ENCODE measurements around the gene CRY1.
"Not testable (repeated sequence)": the region's sequence is repeated elsewhere in the genome, so short reads cannot be mapped to it uniquely, and the experiment has no call there.

Gene CRY1

GRCh38 chr12:107126796-107127481 is 33.6 kb upstream of the CRY1 start:
- no peak overlapping the region for H3K4me3 ChIP-seq (ENCODE audit: low read depth in 1 of 2, low read length in 2 of 2)
- no peaks in the 10 kb centered on the region for H3K27me3 ChIP-seq (ENCODE audit: low read depth, low read length)
- H3K4me1 ChIP-seq (ENCODE audit: control insufficient read depth in 1 of 2, insufficient read depth in 2 of 2, low read length in 2 of 2): no peaks in the 10 kb centered on the region
- H3K9me3 ChIP-seq (ENCODE audit: control insufficient read depth in 1 of 2, low read length in 2 of 2): no peaks in the 10 kb centered on the region
- H3K36me3 ChIP-seq (ENCODE audit: control insufficient read depth in 1 of 2, insufficient read depth in 2 of 2, low read length in 2 of 2): no peaks in the 10 kb centered on the region
- H3K27ac ChIP-seq (ENCODE audit: low read length): no peak overlapping the region

GRCh38 chr12:107125833-107126232 is 32.5 kb upstream of the CRY1 start:
- Histone ChIP-seq H3K4me1 (ENCODE audit: control insufficient read depth in 1 of 2, insufficient read depth in 2 of 2, low read length in 2 of 2) (no peaks in the 10 kb centered on the region), H3K27ac (ENCODE audit: low read length) (no peak overlapping the region), H3K36me3 (ENCODE audit: control insufficient read depth in 1 of 2, insufficient read depth in 2 of 2, low read length in 2 of 2) (no peaks in the 10 kb centered on the region), H3K9me3 (ENCODE audit: control insufficient read depth in 1 of 2, low read length in 2 of 2) (no peaks in the 10 kb centered on the region), H3K4me3 (ENCODE audit: low read depth in 1 of 2, low read length in 2 of 2) (no peak overlapping the region), H3K27me3 (ENCODE audit: low read depth, low read length) (no peaks in the 10 kb centered on the region)

GRCh38 chr12:107122452-107122958 is 29.2 kb upstream of the CRY1 start:
- H3K4me3 ChIP-seq (ENCODE audit: low read depth in 1 of 2, low read length in 2 of 2): no peak overlapping the region
- no peaks in the 10 kb centered on the region for H3K9me3 ChIP-seq (ENCODE audit: control insufficient read depth in 1 of 2, low read length in 2 of 2)
- no peak overlapping the region for H3K27ac ChIP-seq (ENCODE audit: low read length)
- H3K36me3 ChIP-seq (ENCODE audit: control insufficient read depth in 1 of 2, insufficient read depth in 2 of 2, low read length in 2 of 2): no peaks in the 10 kb centered on the region
- H3K4me1 ChIP-seq (ENCODE audit: control insufficient read depth in 1 of 2, insufficient read depth in 2 of 2, low read length in 2 of 2): no peaks in the 10 kb centered on the region
- H3K27me3 ChIP-seq (ENCODE audit: low read depth, low read length): no peaks in the 10 kb centered on the region

- Histone ChIP-seq H3K27me3 (ENCODE audit: low read depth, low read length) (no peaks in the 10 kb centered on the region), H3K27ac (ENCODE audit: low read length) (no peak overlapping the region), H3K36me3 (ENCODE audit: control insufficient read depth in 1 of 2, insufficient read depth in 2 of 2, low read length in 2 of 2) (no peaks in the 10 kb centered on the region), H3K9me3 (ENCODE audit: control insufficient read depth in 1 of 2, low read length in 2 of 2) (no peaks in the 10 kb centered on the region), H3K4me1 (ENCODE audit: control insufficient read depth in 1 of 2, insufficient read depth in 2 of 2, low read length in 2 of 2) (no peaks in the 10 kb centered on the region), H3K4me3 (ENCODE audit: low read depth in 1 of 2, low read length in 2 of 2) (no peak overlapping the region)
Measured at GRCh38 chr12:107119091-107119490, 25.7 kb upstream of the CRY1 start.

- Histone ChIP-seq H3K36me3 (ENCODE audit: control insufficient read depth in 1 of 2, insufficient read depth in 2 of 2, low read length in 2 of 2) (no peaks in the 10 kb centered on the region), H3K4me3 (ENCODE audit: low read depth in 1 of 2, low read length in 2 of 2) (no peak overlapping the region), H3K4me1 (ENCODE audit: control insufficient read depth in 1 of 2, insufficient read depth in 2 of 2, low read length in 2 of 2) (no peaks in the 10 kb centered on the region), H3K27me3 (ENCODE audit: low read depth, low read length) (no peaks in the 10 kb centered on the region), H3K9me3 (ENCODE audit: control insufficient read depth in 1 of 2, low read length in 2 of 2) (no peaks in the 10 kb centered on the region), H3K27ac (ENCODE audit: low read length) (no peak overlapping the region)
Measured at GRCh38 chr12:107118624-107119023, 25.3 kb upstream of the CRY1 start.

- no peak overlapping the region for H3K27ac ChIP-seq (ENCODE audit: low read length)
- H3K4me3 ChIP-seq (ENCODE audit: low read depth in 1 of 2, low read length in 2 of 2): no peak overlapping the region
- no peaks in the 10 kb centered on the region for H3K4me1 ChIP-seq (ENCODE audit: control insufficient read depth in 1 of 2, insufficient read depth in 2 of 2, low read length in 2 of 2)
- H3K9me3 ChIP-seq (ENCODE audit: control insufficient read depth in 1 of 2, low read length in 2 of 2): no peaks in the 10 kb centered on the region
- no peaks in the 10 kb centered on the region for H3K27me3 ChIP-seq (ENCODE audit: low read depth, low read length)
- H3K36me3 ChIP-seq (ENCODE audit: control insufficient read depth in 1 of 2, insufficient read depth in 2 of 2, low read length in 2 of 2): no peaks in the 10 kb centered on the region
Measured at GRCh38 chr12:107115119-107115518, 21.8 kb upstream of the CRY1 start.

- Histone ChIP-seq H3K27ac (ENCODE audit: low read length) (no peak overlapping the region), H3K4me1 (ENCODE audit: control insufficient read depth in 1 of 2, insufficient read depth in 2 of 2, low read length in 2 of 2) (no peaks in the 10 kb centered on the region), H3K36me3 (ENCODE audit: control insufficient read depth in 1 of 2, insufficient read depth in 2 of 2, low read length in 2 of 2) (no peaks in the 10 kb centered on the region), H3K27me3 (ENCODE audit: low read depth, low read length) (no peaks in the 10 kb centered on the region), H3K9me3 (ENCODE audit: control insufficient read depth in 1 of 2, low read length in 2 of 2) (no peaks in the 10 kb centered on the region), H3K4me3 (ENCODE audit: low read depth in 1 of 2, low read length in 2 of 2) (no peak overlapping the region)
Measured at GRCh38 chr12:107111314-107111713, 18.0 kb upstream of the CRY1 start.

- no peaks in the 10 kb centered on the region for H3K36me3 ChIP-seq (ENCODE audit: control insufficient read depth in 1 of 2, insufficient read depth in 2 of 2, low read length in 2 of 2)
- no peaks in the 10 kb centered on the region for H3K9me3 ChIP-seq (ENCODE audit: control insufficient read depth in 1 of 2, low read length in 2 of 2)
- H3K27ac ChIP-seq (ENCODE audit: low read length): no peak overlapping the region
- H3K4me1 ChIP-seq (ENCODE audit: control insufficient read depth in 1 of 2, insufficient read depth in 2 of 2, low read length in 2 of 2): peaks cover 0 to under 1% of the 10 kb centered on the region in 2 donors
- H3K4me3 ChIP-seq (ENCODE audit: low read depth in 1 of 2, low read length in 2 of 2): no peak overlapping the region
- no peaks in the 10 kb centered on the region for H3K27me3 ChIP-seq (ENCODE audit: low read depth, low read length)
Measured at GRCh38 chr12:107109726-107110719, 16.7 kb upstream of the CRY1 start.

- Histone ChIP-seq H3K4me3 (ENCODE audit: low read depth in 1 of 2, low read length in 2 of 2) (no peak overlapping the region), H3K4me1 (ENCODE audit: control insufficient read depth in 1 of 2, insufficient read depth in 2 of 2, low read length in 2 of 2) (peaks cover 0 to 6% of the 10 kb centered on the region in 2 donors), H3K36me3 (ENCODE audit: control insufficient read depth in 1 of 2, insufficient read depth in 2 of 2, low read length in 2 of 2) (no peaks in the 10 kb centered on the region), H3K27ac (ENCODE audit: low read length) (no peak overlapping the region), H3K9me3 (ENCODE audit: control insufficient read depth in 1 of 2, low read length in 2 of 2) (no peaks in the 10 kb centered on the region), H3K27me3 (ENCODE audit: low read depth, low read length) (no peaks in the 10 kb centered on the region)
Measured at GRCh38 chr12:107108995-107109508, 15.7 kb upstream of the CRY1 start.

- H3K4me3 ChIP-seq (ENCODE audit: low read depth in 1 of 2, low read length in 2 of 2); H3K27ac ChIP-seq (ENCODE audit: low read length); H3K27me3 ChIP-seq (ENCODE audit: low read depth, low read length); H3K9me3 ChIP-seq (ENCODE audit: control insufficient read depth in 1 of 2, low read length in 2 of 2); H3K36me3 ChIP-seq (ENCODE audit: control insufficient read depth in 1 of 2, insufficient read depth in 2 of 2, low read length in 2 of 2); H3K4me1 ChIP-seq (ENCODE audit: control insufficient read depth in 1 of 2, insufficient read depth in 2 of 2, low read length in 2 of 2): not testable (repeated sequence)
Measured at GRCh38 chr12:107108366-107108765, 15.0 kb upstream of the CRY1 start.

- H3K4me3 ChIP-seq (ENCODE audit: low read depth in 1 of 2, low read length in 2 of 2): no peak overlapping the region
- no peaks in the 10 kb centered on the region for H3K9me3 ChIP-seq (ENCODE audit: control insufficient read depth in 1 of 2, low read length in 2 of 2)
- H3K4me1 ChIP-seq (ENCODE audit: control insufficient read depth in 1 of 2, insufficient read depth in 2 of 2, low read length in 2 of 2): peaks cover 0 to 6% of the 10 kb centered on the region in 2 donors
- no peaks in the 10 kb centered on the region for H3K36me3 ChIP-seq (ENCODE audit: control insufficient read depth in 1 of 2, insufficient read depth in 2 of 2, low read length in 2 of 2)
- no peaks in the 10 kb centered on the region for H3K27me3 ChIP-seq (ENCODE audit: low read depth, low read length)
- no peak overlapping the region for H3K27ac ChIP-seq (ENCODE audit: low read length)
Measured at GRCh38 chr12:107107381-107107780, 14.0 kb upstream of the CRY1 start.

All from muscle layer of duodenum (tissue), 2 donors.